ENCODE results near the gene NRL.
A peak's percentile ranks its signal among the peaks of the same experiment; 100 is the strongest.
"Not testable (repeated sequence)": the region's sequence is repeated elsewhere in the genome, so short reads cannot be mapped to it uniquely, and the experiment has no call there.

NRL gene

DNA sequence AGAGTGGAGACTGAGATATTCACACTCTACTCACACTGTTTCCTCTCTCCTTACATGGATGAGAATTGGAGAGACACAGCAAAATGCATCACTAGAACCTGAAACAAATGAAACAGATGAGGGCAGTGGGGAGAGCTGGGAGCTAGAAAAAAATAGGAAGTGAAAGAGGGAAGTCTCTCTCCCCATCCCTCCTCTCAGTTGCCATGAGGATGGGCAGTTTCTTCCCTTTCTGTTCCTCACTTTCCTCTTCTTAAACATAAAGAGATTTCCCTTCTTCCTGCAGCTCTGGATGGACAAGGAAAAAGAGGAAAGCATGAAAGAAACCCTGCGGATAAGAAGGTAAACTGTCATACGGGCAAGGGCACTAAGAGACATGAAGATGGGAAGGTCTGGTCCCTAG is 65.7 kb downstream of the NRL start:
- DNase-seq, result not testable (repeated sequence)

DNA sequence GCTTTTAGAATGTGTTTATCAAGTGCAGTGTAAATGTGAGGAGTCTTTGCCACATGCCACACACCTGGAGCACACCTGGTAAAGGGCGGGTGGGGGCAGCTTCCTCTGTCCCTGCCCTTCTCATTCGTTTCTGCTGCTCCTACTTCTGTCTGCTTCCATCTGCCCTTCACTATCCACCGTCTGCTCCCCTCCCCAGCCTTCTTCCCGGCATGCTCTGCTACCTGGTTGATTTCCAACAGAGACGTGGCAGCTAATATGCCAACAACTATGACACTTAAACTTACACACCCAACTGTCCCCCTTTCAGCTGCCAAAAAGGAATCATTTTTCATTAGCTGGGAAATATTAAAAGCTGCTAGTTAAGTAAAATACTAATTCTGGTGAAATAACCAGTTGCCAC is 72.0 kb downstream of the NRL start:
- no peak for DNase-seq

DNA sequence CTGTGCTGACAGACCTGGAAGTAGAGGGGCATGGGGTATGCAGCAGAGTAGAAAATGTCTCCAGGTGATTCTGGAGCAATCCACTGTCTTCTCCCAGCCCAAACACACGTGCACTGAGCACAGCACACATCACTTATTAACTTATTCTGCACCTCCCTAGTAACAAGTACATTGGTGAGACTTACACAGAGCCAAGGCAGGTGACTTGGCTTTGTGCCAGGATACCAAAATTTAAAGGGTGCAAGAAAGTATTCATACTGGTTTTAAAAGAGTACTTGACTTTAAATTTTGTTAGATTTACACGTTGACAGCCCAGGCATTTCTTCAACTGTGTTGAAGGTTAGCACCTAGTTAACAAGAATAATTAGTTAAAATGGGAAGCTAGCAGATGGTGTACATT is 74.1 kb downstream of the NRL start:
- no peak for DNase-seq

DNA sequence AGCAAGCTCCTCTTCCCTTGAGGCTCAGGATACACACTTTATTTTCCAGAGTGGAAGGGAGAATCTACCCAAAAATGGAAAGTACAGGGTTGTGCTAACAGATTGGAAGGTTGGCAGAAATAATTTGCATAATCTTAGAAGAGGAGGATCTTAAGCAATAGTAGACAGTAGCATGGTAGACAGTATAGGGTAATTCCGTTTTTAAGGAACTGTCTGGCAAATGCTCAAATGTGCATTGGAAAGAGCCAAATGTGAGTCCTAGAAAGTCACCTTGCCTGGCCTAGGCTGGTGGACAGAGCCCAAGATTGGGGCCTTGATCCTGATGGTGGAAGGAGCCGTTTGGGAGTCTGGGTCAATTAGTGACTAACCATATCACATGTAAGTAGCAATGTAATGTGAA is 76.1 kb downstream of the NRL start:
- no peak for DNase-seq

DNA sequence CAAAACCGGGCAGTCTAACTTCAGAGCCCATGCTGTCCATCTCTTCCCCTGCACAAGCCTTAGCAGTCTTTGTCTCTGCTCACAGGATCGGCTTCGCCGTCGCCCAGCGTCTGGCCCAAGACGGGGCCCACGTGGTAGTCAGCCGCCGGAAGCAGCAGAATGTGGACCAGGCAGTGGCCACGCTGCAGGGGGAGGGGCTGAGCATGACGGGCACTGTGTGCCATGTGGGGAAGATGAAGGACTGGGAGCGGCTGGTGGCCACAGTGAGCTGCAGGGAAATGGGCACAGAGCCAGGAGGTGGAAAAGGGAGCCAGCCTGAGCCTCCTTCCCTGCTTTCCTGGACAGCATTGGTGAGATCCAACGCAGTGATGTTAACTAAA is 77.1 kb downstream of the NRL start:
- no peak for DNase-seq

DNA sequence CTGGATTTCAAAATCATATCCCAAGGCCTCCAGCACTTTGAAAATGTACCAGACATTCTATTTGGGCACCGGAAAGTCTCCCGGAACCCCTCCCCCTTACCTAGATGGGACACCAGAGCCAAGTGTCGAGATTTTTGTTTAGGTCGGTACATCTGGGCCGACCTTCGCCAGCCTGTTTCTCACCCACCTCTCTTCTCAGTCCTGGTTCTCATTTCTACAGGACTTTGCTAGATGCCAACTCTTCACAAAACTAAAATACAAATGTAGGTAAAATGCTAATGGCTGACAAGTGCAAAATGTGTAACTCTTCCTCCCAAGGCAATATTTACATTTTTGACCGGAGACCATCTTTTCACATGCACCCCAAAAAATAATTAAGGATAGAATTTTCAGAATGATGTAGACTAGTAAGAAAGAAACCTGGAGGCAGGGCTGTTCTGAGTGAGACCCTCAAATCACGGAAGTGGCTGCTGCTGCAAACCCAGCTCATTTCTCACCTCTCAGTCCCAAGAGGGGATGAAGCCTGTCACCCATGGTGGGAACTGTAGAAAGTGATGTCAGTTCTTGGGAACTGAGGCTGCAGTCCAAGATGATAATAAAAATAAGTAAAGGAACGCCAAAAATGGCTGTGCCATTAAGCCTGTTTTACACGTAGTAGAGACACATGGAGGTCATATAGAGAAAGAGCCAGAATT is 77.6 kb downstream of the NRL start:
- DNase-seq, result not testable (repeated sequence)

DNA sequence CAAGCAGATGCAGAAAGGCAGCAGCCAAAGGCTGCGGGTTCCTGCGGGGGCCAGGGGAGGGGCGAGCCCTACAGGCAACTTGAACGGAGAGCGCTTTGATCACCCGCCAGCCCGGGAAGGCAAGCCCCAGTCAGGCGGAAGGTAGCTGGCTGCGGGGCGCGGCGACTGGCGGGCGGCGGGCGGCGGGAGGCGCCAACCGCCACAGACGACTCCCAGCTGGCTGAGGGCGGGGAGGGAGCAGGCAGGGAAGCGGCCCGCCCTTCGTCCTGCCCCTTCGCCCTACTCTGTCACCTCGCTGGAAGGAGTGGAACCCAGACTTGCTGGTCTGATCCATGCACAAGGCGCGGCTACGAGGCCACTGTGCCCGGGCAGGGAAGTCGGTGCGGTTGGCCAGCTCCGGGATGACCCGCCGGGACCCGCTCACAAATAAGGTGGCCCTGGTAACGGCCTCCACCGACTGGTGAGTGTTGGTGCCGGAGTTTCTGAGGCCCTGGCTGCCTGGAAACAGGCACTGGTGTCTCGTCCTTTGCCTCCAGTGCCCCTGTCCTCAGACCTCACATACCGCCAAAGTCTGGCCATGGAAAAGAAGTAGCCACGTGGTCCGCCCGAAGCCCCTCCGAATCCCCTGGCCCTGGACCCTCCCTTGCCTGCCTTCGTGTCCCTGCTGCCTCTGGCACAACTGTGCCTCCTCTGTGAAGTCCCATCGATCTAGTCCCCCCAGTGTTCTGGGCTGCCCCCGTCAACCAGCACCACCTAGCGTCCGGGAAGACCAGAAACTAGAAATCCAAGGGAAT is 78.4 kb downstream of the NRL start:
- peak; percentile 76 for DNase-seq

DNA sequence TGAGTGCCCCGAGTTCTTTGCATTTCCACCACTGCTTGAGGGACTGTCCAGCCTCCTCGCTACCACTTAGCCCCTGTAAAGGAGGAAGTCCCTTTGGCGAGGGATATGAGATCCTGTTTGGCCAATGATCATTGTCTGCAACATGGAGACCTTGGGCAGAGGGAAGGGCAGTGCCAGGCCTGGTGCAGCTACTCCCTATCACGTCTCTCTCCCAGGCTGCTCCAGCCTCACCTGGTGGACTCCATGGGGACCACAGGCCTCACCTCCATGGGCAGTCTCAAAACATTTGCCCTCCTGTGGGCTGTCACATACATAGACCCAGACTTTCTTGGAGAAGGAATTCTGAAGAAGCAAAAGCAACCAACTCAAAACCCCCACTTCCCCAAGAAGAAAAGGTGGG is 79.0 kb downstream of the NRL start:
- DNase-seq, result peak; percentile 48

DNA sequence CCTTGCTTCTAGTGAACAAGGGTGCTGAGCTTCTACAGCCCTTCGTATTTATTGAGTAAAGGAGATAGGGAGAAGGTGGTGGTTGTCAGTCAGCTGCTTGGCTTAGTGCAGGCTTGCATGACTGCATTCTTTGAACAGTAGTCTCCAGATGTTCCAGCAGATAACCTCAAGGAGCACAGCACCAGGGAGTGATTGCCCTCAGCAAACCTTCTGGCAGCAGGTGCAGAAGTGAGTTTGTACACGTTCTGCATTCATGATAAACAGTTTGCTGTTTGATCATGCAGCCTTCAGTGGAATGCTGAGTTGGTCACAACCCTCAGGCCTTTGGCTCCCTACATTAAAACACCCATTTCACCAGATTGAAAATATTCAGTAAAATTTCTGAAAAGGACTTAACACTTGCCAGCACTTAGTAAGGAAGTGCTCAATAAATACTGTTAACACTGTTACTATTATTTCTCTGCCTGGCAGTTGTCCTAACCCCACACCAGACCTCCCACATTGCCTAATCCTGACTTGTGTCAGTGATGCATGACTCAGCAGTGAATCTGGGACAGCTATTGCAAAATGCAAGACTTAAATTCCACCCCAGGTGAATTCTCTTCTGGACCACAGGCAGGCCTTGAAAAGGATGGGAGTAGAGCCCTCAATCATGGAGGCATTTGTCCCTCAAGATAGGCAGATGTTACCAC is 81.9 kb downstream of the NRL start:
- DNase-seq, result no peak

DNA sequence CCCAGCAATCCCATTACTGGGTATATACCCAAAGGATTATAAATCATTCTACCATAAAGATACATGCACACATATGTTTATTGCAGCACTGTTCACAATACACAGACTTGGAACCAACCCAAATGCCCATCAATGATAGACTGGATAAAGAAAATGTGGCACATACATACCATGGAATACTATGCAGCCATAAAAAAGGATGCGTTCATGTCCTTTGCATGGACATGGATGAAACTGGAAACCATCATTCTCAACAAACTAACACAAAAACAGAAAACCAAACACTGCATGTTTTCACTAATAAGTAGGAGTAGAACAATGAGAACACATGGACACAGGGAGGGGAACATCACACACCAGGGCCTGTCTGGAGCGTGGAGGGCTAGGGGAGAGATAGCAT is 83.4 kb downstream of the NRL start:
- DNase-seq, result not testable (repeated sequence)

DNA sequence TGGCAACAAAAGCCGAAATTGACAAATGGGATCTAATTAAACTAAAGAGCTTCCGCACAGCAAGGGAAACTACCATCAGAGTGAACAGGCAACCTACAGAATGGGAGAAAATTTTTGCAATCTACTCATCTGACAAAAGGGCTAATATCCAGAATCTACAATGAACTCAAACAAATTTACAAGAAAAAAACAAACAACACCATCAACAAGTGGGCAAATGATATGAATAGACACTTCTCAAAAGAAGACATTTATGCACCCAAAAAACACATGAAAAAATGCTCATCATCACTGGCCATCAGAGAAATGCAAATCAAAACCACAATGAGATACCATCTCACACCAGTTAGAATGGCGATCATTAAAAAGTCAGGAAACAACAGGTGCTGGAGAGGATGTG is 85.1 kb downstream of the NRL start:
- not testable (repeated sequence) for DNase-seq

All from DMS79 (cell line).